ENCODE measurements around the gene CAMK2N1. TPM values are rescaled to one million over a fixed set of nuclear protein-coding genes. Genes with fewer than 3 reads are reported as not detected.
"Not testable (repeated sequence)": the region's sequence is repeated elsewhere in the genome, so short reads cannot be mapped to it uniquely, and the experiment has no call there.

The CAMK2N1 gene
- total and polyA plus RNA-seq, 2 donors: 17.1 to 22.0 TPM

GRCh38 chr1:20507564-20508410, 21.8 kb upstream of the CAMK2N1 start, which contains the start of gene MUL1:
MUL1 (minus strand) TSS chr1:20508151; CDS start chr1:20508024, 127 bp downstream.
- Histone ChIP-seq H3K4me1 (ENCODE audit: insufficient read depth) (no peaks in the 10 kb centered on the region), H3K27ac (ENCODE audit: low read depth) (peak within 1 kb of the TSS; percentile 81), H3K4me3 (ENCODE audit: low read depth, low read length) (peak within 1 kb of the TSS; percentile 86), H3K36me3 (ENCODE audit: insufficient read depth) (no peaks in the 10 kb centered on the region)
- WGBS: under 1% methylated on average over 58 of the region's 58 CpGs
- peak; percentile 88 for DNase-seq (ENCODE audit: extremely low spot score)

GRCh38 chr1:20507248-20507563, 21.2 kb upstream of the CAMK2N1 start:
- no peaks in the 10 kb centered on the region for H3K36me3 ChIP-seq (ENCODE audit: insufficient read depth)
- DNase-seq (ENCODE audit: extremely low spot score): no peak
- H3K27ac ChIP-seq (ENCODE audit: low read depth): no peak overlapping the region
- peak overlapping the region; percentile 86 for H3K4me3 ChIP-seq (ENCODE audit: low read depth, low read length)
- H3K4me1 ChIP-seq (ENCODE audit: insufficient read depth): no peaks in the 10 kb centered on the region
- 27% methylated on average over 5 of the region's 5 CpGs for WGBS

GRCh38 chr1:20505488-20505887, 19.5 kb upstream of the CAMK2N1 start:
- Histone ChIP-seq H3K36me3 (ENCODE audit: insufficient read depth) (no peaks in the 10 kb centered on the region), H3K27ac (ENCODE audit: low read depth) (no peak overlapping the region), H3K4me3 (ENCODE audit: low read depth, low read length) (no peak overlapping the region), H3K4me1 (ENCODE audit: insufficient read depth) (no peaks in the 10 kb centered on the region)
- 91% methylated on average over 1 of the region's 1 CpG for WGBS
- no peak for DNase-seq (ENCODE audit: extremely low spot score)

DNA sequence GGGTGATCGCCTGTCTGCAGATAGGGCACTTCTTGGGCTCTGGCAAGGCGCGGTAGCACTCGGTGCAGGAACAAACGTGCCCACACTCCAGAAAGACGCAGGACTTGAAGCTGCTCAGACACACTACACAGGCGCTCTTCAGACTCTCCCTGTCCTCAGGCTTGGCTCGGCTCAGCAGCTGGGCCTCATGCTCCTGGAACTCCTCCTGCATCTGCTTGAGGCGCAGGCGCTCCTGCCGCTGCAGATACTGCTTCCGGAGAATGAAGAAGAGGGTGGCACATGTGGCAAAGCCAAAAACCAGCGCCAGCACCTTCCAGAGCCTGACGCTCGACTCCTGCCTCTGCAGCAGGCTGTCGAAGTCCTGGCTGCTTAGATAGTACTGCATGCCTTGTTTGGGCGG, 14.7 kb upstream of the CAMK2N1 start:
- H3K4me3 ChIP-seq (ENCODE audit: low read depth, low read length): no peak overlapping the region
- H3K27ac ChIP-seq (ENCODE audit: low read depth): no peak overlapping the region
- peaks cover 2% of the 10 kb centered on the region for H3K36me3 ChIP-seq (ENCODE audit: insufficient read depth)
- DNase-seq (ENCODE audit: extremely low spot score): no peak
- no peaks in the 10 kb centered on the region for H3K4me1 ChIP-seq (ENCODE audit: insufficient read depth)
- 92% methylated on average over 17 of the region's 17 CpGs for WGBS

- 93% methylated on average over 14 of the region's 14 CpGs for WGBS
- H3K36me3 ChIP-seq (ENCODE audit: insufficient read depth): peaks cover 2% of the 10 kb centered on the region
- H3K4me3 ChIP-seq (ENCODE audit: low read depth, low read length): no peak overlapping the region
- H3K4me1 ChIP-seq (ENCODE audit: insufficient read depth): no peaks in the 10 kb centered on the region
- H3K27ac ChIP-seq (ENCODE audit: low read depth): no peak overlapping the region
- no peak for DNase-seq (ENCODE audit: extremely low spot score)
Observed at GRCh38 chr1:20499718-20500117, 13.7 kb upstream of the CAMK2N1 start.

DNA sequence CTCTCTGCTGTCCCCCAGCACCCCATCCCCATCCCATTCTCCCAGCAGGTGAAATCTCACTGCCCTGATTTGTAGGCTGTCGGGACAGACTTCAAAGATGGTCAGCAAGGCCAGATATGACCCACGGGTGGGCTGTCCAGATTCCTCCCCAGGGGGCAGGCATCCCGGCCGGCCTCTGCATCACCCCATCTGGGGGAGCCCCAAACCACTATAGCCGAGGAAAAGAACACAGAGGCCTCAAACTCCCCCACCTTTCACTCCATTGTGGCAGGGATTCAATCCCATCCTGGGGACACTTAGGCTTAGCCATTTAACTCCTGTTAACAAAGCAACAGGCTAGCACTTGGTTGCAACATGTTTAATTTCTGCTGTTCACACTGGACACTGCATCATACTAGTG, 13.1 kb upstream of the CAMK2N1 start:
- Histone ChIP-seq H3K27ac (ENCODE audit: low read depth) (no peak overlapping the region), H3K4me3 (ENCODE audit: low read depth, low read length) (no peak overlapping the region), H3K36me3 (ENCODE audit: insufficient read depth) (peaks cover 2% of the 10 kb centered on the region), H3K4me1 (ENCODE audit: insufficient read depth) (no peaks in the 10 kb centered on the region)
- WGBS: 88% methylated on average over 5 of the region's 5 CpGs
- no peak for DNase-seq (ENCODE audit: extremely low spot score)

DNA sequence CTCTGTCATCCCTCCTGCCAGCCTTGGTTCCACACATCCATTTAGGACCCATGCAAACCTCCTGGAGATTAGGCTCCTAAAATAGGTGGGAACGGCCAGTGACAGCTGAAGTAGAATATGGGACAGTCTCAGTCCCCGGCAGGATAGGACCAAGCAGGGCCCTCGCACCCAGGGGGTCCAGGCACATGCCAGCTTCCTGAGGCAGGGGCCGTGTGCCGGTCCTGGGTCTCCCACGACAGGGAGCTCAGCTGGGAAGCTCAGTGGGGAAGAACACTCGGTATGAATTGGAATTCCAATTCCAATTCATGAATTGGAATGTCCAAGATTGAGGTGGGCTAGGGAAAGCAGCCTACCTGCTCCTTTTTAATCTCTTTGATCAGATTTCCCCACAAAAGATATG, 12.1 kb upstream of the CAMK2N1 start:
- Histone ChIP-seq H3K36me3 (ENCODE audit: insufficient read depth) (peaks cover 2% of the 10 kb centered on the region), H3K4me1 (ENCODE audit: insufficient read depth) (no peaks in the 10 kb centered on the region), H3K27ac (ENCODE audit: low read depth) (no peak overlapping the region), H3K4me3 (ENCODE audit: low read depth, low read length) (no peak overlapping the region)
- 81% methylated on average over 7 of the region's 7 CpGs for WGBS
- no peak for DNase-seq (ENCODE audit: extremely low spot score)

- WGBS: 43% methylated on average over 6 of the region's 6 CpGs
- Histone ChIP-seq H3K4me3 (ENCODE audit: low read depth, low read length) (no peak overlapping the region), H3K36me3 (ENCODE audit: insufficient read depth) (peaks cover 2% of the 10 kb centered on the region)
Observed at GRCh38 chr1:20497506-20497905, 11.5 kb upstream of the CAMK2N1 start.

DNA sequence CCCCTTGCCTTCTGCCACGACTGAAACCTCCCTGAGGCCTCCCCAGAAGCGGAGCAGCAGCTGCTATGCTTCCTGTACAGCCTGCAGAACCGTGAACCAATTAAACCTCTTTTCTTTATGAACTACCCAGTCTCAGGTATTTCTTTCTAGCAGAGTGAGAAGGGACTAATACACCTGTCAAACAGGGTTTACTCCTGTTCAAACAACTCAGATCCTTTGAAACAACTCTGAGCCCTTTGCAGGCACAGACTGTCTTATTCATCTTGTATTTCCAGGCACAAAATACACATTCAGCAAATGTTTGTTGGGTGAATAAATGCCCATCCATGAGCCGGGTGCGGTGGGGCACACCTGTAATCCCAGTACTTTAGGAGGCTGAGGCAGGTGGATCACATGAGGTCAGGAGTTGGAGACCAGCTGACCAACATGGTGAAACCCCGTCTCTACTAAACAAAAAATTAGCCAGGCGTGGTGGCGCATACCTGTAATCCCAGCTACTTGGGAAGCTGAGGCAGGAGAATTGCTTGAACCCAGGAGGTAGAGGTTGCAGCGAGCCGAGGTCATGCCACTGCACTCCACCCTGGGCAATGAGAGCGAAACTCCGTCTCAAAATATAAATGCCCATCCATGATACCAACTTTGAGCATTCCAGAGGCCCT, 10.8 kb upstream of the CAMK2N1 start:
- not testable (repeated sequence) for DNase-seq (ENCODE audit: extremely low spot score); H3K27ac ChIP-seq (ENCODE audit: low read depth); H3K4me3 ChIP-seq (ENCODE audit: low read depth, low read length); H3K36me3 ChIP-seq (ENCODE audit: insufficient read depth); H3K4me1 ChIP-seq (ENCODE audit: insufficient read depth)
- WGBS: 88% methylated on average over 12 of the region's 12 CpGs

More at GRCh38 chr1:20497506-20497905, 11.5 kb upstream of the CAMK2N1 start:
- Histone ChIP-seq H3K27ac (ENCODE audit: low read depth) (no peak overlapping the region), H3K4me1 (ENCODE audit: insufficient read depth) (no peaks in the 10 kb centered on the region)
- no peak for DNase-seq (ENCODE audit: extremely low spot score)

DNA sequence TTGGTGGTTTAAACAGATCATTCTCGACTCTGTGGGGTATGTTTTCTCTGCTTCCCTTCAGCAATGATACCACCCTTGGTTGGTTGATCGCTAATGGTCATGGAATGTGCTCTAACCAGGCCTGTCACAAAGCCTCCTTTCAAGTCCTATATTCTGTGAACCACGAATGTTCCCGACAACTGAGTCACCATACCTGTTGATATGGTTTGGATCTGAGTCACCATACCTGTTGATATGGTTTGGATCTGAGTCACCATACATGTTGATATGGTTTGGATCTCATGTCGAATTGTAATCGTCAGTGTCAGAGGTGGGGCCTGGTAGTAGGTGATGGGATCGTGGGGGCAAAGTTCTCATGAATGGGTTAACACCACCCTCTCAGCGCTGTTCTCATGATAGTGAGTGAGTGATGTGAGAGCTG, 10.2 kb upstream of the CAMK2N1 start:
- no peak for DNase-seq (ENCODE audit: extremely low spot score)
- Histone ChIP-seq H3K4me3 (ENCODE audit: low read depth, low read length) (no peak overlapping the region), H3K36me3 (ENCODE audit: insufficient read depth) (peaks cover 2% of the 10 kb centered on the region), H3K27ac (ENCODE audit: low read depth) (no peak overlapping the region), H3K4me1 (ENCODE audit: insufficient read depth) (no peaks in the 10 kb centered on the region)
- 76% methylated on average over 8 of the region's 8 CpGs for WGBS

DNA sequence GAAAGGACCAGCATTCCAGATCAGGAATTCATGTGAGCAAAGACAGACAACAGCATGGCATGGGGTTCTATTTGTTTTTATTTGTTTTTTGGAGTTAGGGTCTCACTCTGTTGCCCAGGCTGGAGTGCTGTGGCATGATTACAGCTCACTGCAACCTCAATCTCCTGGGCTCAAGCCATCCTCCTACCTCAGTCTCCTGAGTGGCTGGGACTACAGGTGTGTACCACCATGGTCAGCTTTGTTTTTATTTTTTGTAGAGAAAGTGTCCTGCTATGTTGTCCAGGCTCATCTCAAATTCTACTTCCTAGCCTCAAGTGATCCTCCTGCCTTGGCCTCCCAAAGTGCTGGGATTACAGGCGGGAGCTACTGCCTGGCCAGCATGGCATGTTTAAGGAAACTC, 9.7 kb upstream of the CAMK2N1 start:
- H3K4me3 ChIP-seq (ENCODE audit: low read depth, low read length): no peak overlapping the region
- H3K36me3 ChIP-seq (ENCODE audit: insufficient read depth): peaks cover 2% of the 10 kb centered on the region
- no peak overlapping the region for H3K27ac ChIP-seq (ENCODE audit: low read depth)
- WGBS: 89% methylated on average over 1 of the region's 1 CpG
- H3K4me1 ChIP-seq (ENCODE audit: insufficient read depth): no peaks in the 10 kb centered on the region
- DNase-seq (ENCODE audit: extremely low spot score): no peak

- Histone ChIP-seq H3K4me1 (ENCODE audit: insufficient read depth) (no peaks in the 10 kb centered on the region), H3K27ac (ENCODE audit: low read depth) (no peak overlapping the region), H3K4me3 (ENCODE audit: low read depth, low read length) (no peak overlapping the region), H3K36me3 (ENCODE audit: insufficient read depth) (peaks cover 2% of the 10 kb centered on the region)
- DNase-seq (ENCODE audit: extremely low spot score): no peak
- WGBS: 62% methylated on average over 5 of the region's 5 CpGs
Observed at GRCh38 chr1:20494609-20495311, 8.8 kb upstream of the CAMK2N1 start.

DNA sequence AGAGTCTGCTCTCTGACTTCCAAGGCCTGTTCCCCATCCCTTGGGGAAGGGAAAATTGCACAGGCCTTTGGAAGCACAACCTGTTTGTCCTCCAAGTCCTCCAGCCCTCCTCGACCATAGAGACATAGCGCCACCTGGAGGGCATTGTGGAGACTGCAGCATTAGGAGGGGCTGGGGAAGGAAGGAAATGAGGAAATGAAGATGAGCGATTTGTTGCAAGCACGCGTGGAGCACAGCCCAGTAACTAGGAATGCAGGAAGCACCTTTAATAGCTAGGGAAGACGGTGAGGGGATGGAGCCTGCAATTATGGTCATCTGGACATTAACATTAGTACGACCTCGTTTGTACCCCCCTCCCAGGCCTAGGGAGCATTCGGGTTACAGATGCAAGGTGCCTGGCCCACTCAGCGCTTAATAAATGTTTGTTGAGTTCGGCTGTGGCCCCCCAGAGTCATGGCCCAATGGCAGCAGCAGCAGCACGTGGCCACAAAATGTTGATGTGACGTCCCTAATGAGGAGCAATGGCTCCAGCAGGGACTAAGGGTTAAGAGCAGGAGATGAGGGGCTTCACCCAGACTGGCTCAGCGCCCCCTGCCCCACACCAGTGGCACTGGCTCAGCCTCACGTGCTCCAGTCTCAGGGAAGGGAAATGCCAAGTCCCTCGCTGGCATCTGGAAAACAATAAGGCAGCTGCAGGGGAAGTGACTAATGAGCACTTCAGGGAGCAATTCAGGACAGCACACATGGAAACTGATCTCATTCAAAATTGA, 8.0 kb upstream of the CAMK2N1 start:
- H3K4me3 ChIP-seq (ENCODE audit: low read depth, low read length): no peak overlapping the region
- peak; percentile 80 for DNase-seq (ENCODE audit: extremely low spot score)
- WGBS: 4% methylated on average over 16 of the region's 16 CpGs
- peaks cover 2% of the 10 kb centered on the region for H3K36me3 ChIP-seq (ENCODE audit: insufficient read depth)
- no peaks in the 10 kb centered on the region for H3K4me1 ChIP-seq (ENCODE audit: insufficient read depth)
- H3K27ac ChIP-seq (ENCODE audit: low read depth): no peak overlapping the region

Data from urinary bladder (tissue), 4 donors.